Chondrocyte (in vitro differentiated cells): ENCODE measurements around the gene APBB2. TPM values are rescaled to one million over a fixed set of nuclear protein-coding genes. Genes with fewer than 3 reads are reported as not detected.
"Not testable (repeated sequence)": the region's sequence is repeated elsewhere in the genome, so short reads cannot be mapped to it uniquely, and the experiment has no call there.

Experiments
- DNase-seq: peaks from one replicate; pipeline ENCODE4 v3.0.0; 2021; ENCODE audit warnings: mixed read lengths, low spot score
- H3K27ac Mint-ChIP-seq: one replicate; pipeline ENCODE4 v1.8.0; 2021; ENCODE audit warnings: mild to moderate bottlenecking, moderate library complexity, mixed read lengths; ENCODE audit not compliant: unreplicated experiment
- H3K27me3 Mint-ChIP-seq: 2 replicates; pipeline ENCODE4 v1.8.0; 2021; ENCODE audit warnings: low read depth, mixed read lengths
- H3K36me3 Mint-ChIP-seq: 2 replicates; pipeline ENCODE4 v1.8.0; 2021; ENCODE audit warnings: low read depth, mixed read lengths
- H3K4me1 Mint-ChIP-seq: 2 replicates; pipeline ENCODE4 v1.8.0; 2021; ENCODE audit warnings: low read depth, mild to moderate bottlenecking, mixed read lengths
- H3K4me3 Mint-ChIP-seq: one replicate; pipeline ENCODE4 v1.8.0; 2021; ENCODE audit warnings: mild to moderate bottlenecking, moderate library complexity, mixed read lengths; ENCODE audit not compliant: unreplicated experiment
- H3K9me3 Mint-ChIP-seq: 2 replicates; pipeline ENCODE4 v1.8.0; 2021; ENCODE audit warnings: low read depth, mixed read lengths
- CTCF ChIP-seq: fragments of 200-600 bp; sonication (generic); IDR thresholded peaks from 2 replicates; pipeline ENCODE4 v1.5.0; 2021; ENCODE audit warnings: antibody characterized with exemption, mild to moderate bottlenecking, moderate library complexity
- total RNA-seq: library from RNA; stranded (reverse); gene quantifications from 3 replicates; pipeline ENCODE4 v1.2.1, GENCODE V29; 2021

APBB2 gene
- total RNA-seq, 1 donor from 2014 or later: 119 TPM

DNA sequence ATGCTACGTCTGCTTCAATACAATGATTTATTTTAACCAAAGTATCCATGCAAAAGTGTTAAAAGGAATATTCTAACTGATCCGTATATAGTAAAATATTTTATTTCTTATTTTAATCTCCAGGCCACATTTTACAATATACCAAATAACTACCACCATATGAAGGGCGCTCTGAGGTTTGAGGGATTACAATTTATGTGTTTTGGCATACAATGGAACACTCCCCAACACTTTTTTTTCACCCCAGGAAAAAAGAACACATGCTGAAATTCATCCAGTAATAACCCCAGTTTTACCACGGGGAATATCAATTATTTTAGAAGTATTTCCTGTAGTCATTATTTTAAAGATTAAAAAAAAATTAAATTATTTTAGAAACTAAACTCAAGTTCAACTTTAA is 65.4 kb downstream of the APBB2 start:
- Mint-ChIP-seq H3K27ac (no peak overlapping the region), H3K4me3 (no peak overlapping the region), H3K4me1 (peaks cover 79% of the 10 kb centered on the region), H3K9me3 (no peaks in the 10 kb centered on the region), H3K36me3 (peaks cover 3% of the 10 kb centered on the region), H3K27me3 (no peaks in the 10 kb centered on the region)
- no peak for TF ChIP-seq CTCF
- no peak for DNase-seq

GRCh38 chr4:41148292-41148691 is 66.0 kb downstream of the APBB2 start:
- Mint-ChIP-seq H3K27ac (peak overlapping the region; percentile 32), H3K4me1 (peaks cover 80% of the 10 kb centered on the region), H3K4me3 (no peak overlapping the region), H3K36me3 (peaks cover 3% of the 10 kb centered on the region), H3K27me3 (no peaks in the 10 kb centered on the region), H3K9me3 (no peaks in the 10 kb centered on the region)
- no peak for DNase-seq
- TF ChIP-seq CTCF: no peak

DNA sequence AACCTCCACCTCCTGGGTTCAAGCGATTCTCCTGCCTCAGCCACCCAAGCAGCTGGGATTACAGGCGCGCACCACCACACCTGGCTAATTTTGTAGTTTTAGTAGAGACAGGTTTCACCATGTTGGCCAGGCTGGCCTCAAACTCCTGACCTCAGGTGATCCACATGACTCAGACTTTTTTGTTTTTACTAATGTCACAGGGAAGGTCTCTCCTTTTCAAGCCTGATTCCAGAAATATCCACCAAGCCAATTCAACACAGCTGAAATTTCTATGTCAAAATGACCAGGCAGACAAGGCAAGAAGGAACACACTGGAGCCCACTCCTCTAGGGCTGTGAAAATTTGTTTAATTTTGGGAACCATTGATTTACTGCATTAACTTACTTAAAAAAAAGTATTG is 66.8 kb downstream of the APBB2 start:
- not testable (repeated sequence) for H3K4me3 Mint-ChIP-seq, DNase-seq, H3K9me3 Mint-ChIP-seq, H3K27me3 Mint-ChIP-seq, H3K36me3 Mint-ChIP-seq
- Mint-ChIP-seq H3K4me1 (peaks cover 82% of the 10 kb centered on the region), H3K27ac (peak overlapping the region; percentile 97)

- Mint-ChIP-seq H3K4me1 (peaks cover 87% of the 10 kb centered on the region), H3K27me3 (no peaks in the 10 kb centered on the region), H3K36me3 (peaks cover 3% of the 10 kb centered on the region), H3K27ac (peak overlapping the region; percentile 97), H3K4me3 (peak overlapping the region; percentile 45), H3K9me3 (no peaks in the 10 kb centered on the region)
- DNase-seq: no peak
- no peak for TF ChIP-seq CTCF
These were observed 67.4 kb downstream of the APBB2 start for GRCh38 chr4:41146716-41147506.

GRCh38 chr4:41146196-41146595 is 68.1 kb downstream of the APBB2 start:
- H3K4me3 Mint-ChIP-seq: peak overlapping the region; percentile 45
- peak overlapping the region; percentile 97 for H3K27ac Mint-ChIP-seq
- H3K36me3 Mint-ChIP-seq: peaks cover 4% of the 10 kb centered on the region
- H3K27me3 Mint-ChIP-seq: no peaks in the 10 kb centered on the region
- no peaks in the 10 kb centered on the region for H3K9me3 Mint-ChIP-seq
- TF ChIP-seq CTCF: no peak
- peaks cover 94% of the 10 kb centered on the region for H3K4me1 Mint-ChIP-seq
- no peak for DNase-seq

GRCh38 chr4:41145571-41146078 is 68.7 kb downstream of the APBB2 start:
- TF ChIP-seq CTCF: no peak
- no peak overlapping the region for H3K4me3 Mint-ChIP-seq
- H3K4me1 Mint-ChIP-seq: peaks cover 94% of the 10 kb centered on the region
- no peak for DNase-seq
- H3K27me3 Mint-ChIP-seq: no peaks in the 10 kb centered on the region
- no peaks in the 10 kb centered on the region for H3K9me3 Mint-ChIP-seq
- H3K36me3 Mint-ChIP-seq: peaks cover 6% of the 10 kb centered on the region
- peak overlapping the region; percentile 97 for H3K27ac Mint-ChIP-seq
